GM12801 (cell line): Measurements from ENCODE around the gene SYS1.

ENCODE experiments used
- TF ChIP-seq, protein P1 (sequence below): IDR thresholded peaks from one replicate; pipeline ENCODE4 v1.5.1; 2011; ENCODE audit warnings: control low read depth; ENCODE audit not compliant: insufficient read length; ENCODE audit errors: extremely low read depth

The SYS1 gene

DNA sequence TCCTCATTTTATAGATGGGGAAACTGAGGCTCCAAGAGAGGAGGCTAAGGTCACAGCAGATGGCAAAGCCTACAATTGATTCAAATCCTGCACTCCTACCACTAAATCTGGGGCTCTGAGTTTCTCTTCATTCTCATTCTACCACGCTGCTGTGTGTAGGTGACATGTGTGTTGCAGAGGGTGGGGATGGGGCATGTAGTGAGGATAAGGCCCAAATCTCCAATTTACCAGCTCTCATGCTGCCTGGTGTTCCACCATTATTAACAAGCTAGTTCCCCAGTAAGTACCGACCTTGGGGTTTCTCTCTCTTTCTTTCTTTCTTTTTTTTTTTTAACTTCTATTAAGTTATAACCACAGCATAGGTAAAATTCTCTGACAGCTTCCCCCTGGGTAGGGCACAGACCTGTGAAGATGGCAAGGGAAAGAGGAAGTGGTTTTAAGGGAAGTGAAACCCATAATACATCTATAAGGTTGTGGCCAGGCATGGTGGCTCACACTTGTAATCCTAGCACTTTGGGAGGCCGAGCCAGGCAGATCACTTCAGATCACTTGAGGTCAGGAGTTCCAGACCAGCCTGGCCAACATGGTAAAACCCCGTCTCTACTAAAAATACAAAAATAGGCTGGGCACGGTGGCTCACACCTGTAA, 41.9 kb upstream of the SYS1 start:
- TF ChIP-seq, protein P1, sequence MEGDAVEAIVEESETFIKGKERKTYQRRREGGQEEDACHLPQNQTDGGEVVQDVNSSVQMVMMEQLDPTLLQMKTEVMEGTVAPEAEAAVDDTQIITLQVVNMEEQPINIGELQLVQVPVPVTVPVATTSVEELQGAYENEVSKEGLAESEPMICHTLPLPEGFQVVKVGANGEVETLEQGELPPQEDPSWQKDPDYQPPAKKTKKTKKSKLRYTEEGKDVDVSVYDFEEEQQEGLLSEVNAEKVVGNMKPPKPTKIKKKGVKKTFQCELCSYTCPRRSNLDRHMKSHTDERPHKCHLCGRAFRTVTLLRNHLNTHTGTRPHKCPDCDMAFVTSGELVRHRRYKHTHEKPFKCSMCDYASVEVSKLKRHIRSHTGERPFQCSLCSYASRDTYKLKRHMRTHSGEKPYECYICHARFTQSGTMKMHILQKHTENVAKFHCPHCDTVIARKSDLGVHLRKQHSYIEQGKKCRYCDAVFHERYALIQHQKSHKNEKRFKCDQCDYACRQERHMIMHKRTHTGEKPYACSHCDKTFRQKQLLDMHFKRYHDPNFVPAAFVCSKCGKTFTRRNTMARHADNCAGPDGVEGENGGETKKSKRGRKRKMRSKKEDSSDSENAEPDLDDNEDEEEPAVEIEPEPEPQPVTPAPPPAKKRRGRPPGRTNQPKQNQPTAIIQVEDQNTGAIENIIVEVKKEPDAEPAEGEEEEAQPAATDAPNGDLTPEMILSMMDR, result no peak

DNA sequence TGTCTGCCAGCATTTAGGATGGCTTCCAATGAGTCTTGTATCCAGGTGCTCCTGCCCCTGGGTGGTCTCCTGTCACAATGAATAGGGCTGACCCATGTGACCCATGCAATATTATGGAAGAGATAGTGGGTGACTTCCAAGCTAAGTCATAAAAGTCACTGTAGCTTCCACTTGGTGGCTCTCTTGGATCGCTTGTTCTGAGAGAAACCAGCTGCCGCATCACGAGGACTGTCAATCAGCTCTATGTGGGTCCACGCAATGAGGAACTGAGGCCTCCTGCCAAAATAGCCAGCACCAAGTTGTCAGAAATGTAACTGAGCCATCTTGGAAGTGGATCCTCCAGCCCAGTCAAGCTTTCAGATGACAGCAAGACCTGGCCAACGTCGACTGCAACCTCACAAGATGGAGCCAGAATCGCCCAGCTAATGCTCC, 40.0 kb upstream of the SYS1 start:
- TF ChIP-seq, protein P1, result no peak

DNA sequence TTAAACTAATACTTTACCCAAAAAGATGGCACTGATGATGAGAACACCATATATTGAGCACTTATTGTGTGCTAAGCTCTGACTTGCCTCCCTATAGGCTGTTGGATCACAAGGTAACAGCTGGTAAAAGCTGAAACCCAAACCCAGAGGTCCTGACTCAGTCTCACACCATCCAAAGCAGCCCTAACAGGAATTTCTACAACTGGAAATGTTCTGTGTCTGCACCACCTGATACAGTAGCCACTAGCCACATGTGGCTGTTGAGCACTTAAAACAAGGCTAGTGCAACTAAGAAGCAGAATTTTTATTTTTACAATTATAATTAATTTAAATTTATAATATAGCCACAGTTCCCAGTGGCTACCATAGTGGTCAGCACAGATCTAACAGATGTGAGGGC, 39.2 kb upstream of the SYS1 start:
- TF ChIP-seq, protein P1, result no peak

DNA sequence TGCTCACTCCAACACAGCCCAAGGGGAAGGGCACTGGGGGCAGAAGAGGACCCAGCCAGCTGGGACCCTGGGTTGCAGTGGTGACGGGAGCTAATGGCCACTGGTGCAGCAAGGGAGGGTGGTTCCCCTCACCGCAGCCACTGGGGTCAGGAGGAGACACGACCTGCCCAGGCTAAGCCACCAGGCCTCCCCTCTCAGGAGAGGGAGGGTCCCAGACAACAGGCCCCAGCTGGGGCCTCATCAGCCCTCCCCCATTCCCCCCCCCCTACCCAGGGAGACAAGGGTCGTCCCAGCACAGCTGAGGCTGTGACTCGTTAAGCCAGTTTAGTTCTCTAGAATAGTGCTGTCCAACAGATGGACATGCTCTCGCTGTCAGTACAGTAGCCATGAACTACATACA, 37.6 kb upstream of the SYS1 start:
- TF ChIP-seq, protein P1, result no peak

DNA sequence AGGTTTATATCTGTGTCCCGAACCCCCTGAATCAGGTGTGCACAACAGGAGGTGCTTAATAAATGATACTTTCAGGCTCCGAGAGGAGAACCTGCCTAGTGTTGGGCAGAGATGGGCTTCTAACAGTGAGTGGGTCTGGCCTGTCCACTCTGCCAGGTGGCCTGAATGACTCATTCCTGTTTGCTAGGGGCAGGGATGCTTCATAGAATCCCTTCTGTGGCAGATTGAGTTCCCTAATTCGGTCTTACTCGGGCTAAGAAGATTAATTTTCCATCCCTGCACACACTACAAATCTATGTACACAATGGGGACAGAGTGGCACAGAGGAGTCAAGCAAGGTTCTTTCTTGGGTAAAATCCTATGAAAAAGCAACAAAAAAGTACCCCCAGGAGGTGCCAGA, 34.5 kb upstream of the SYS1 start:
- TF ChIP-seq, protein P1, result no peak

DNA sequence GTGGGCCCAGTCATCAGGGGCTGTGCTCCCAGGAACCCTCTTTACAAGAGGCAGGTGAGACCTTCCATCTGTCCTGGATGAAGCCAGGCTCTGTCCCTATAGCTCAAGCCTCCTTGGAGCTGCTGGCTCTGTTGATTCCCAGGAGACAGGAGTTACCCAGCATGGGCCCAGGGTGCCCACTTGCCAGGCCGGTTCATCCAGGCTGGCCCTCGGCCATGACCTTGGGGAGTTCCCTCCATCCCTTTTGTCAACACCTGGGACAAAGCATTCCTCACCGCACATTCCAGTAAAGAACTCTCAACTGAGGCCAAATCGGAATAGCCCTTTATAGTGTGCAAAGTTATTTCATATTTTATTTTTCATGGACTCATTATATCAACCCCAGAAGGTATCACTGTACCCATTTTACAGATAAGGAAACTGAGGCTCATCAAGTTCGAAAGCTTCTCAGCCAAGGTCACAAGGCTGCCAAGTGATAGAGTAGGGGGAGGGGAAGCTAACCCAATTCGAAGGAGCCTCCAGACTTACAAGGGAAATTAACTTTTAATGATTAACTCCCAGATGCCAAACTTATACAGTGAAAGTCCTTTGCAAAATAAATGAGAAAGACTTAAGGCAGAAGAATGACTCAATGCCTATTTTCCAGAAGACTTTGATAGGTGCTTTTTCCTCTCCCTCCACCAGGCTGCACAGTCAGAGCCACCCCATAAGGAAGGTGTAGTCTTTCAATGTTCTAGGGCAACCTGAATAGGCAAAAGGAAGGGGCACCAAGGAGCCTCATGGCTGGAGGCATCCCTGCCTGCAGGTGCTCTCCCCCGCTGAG, 33.2 kb upstream of the SYS1 start:
- TF ChIP-seq, protein P1, result no peak

DNA sequence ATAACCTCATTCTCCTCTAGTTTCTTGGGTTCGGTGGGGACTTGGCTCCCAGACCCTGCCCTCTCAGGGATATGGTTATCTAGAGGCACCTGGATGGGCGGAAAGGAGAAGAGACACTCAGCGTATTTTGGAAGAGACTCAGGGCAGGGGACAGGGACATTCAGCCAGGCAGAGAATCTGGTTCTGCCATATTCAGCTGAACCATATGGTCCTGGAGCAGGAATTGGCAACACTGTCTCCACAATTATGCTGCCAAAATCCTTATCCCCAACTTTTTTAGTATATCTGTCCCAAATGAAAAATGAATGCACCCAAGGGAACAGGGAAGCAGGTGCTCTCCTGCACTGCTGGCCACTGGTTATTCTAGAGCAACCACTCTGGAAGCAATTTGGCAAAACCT, 32.5 kb upstream of the SYS1 start:
- TF ChIP-seq, protein P1, result no peak
